ENCODE data around the gene ATP8A2.

The ATP8A2 gene

GRCh38 chr13:26021516-26021915 is 649.7 kb downstream of the ATP8A2 start:
- no peak for DNase-seq

GRCh38 chr13:26021956-26022355 is 650.2 kb downstream of the ATP8A2 start:
- DNase-seq = no peak

GRCh38 chr13:26022538-26023292 is 650.9 kb downstream of the ATP8A2 start:
- DNase-seq = no peak

GRCh38 chr13:26024558-26024957 is 652.8 kb downstream of the ATP8A2 start:
- DNase-seq = no peak

- DNase-seq = no peak
Measured at GRCh38 chr13:26025196-26025595, 653.4 kb downstream of the ATP8A2 start.

DNA sequence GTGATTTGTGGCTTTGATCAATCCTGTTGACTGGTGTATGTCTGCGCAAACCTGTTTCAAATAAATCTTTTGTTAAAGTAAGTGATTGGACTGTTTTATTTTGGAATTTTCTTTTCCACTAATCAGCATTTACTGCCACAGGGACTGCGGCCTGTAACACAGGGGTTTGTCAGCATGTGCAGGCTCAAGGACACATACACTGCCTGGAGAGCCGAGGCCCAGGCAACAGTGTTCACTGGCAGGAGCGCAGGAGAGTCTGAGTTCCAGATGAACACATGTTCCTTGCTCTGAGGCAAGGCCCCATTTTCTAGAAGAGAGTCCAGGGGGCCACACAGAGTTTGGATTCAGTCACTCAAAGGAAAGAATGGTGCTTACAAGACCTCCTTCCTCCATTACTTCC is 654.0 kb downstream of the ATP8A2 start:
- no peak for DNase-seq

GRCh38 chr13:26026211-26026610 is 654.4 kb downstream of the ATP8A2 start:
- no peak for DNase-seq

DNA sequence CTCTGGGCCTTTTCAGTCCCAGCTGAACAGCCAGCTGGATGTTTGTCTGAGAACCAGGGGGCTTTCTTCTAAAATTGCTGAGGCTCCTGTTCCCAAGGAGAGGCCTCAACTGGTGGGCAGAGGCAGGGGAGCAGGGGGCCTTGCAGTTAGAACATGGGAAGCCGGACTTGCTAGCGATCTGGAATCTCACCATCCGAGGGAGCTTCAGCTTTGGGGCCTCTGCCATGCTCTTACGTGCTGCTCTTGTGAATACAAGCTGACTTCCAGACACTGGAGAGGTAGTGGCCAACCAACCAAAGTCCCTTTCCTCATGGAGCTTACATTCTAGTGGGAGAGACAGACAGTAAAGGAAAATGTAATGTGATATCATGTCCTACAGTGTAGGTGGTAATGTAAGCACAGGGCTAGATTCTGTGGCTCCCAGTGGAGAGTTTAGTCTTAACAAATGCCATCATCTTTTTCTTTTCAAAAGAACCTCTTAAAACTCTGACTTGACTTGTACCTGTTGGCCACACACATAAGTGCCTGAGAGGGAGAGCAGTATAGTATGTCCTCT is 657.9 kb downstream of the ATP8A2 start:
- no peak for DNase-seq

DNA sequence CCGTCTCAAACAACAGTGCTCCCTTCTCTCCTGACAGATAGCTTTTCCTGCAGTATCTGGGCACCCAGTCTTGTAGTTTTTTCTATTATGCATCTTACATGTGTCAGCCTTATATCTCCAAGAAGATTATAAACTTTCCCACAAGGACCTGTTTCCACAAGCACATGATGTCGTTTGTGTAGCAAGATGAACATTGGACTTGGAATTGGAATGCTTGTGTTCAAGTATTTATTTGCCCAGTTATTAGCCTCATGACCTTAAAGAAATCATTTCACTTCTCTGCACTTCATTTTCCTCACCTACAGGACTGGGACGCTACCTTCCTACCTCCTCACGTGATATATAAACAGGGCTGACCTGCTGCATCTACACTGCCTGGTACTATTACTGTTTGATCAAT is 658.6 kb downstream of the ATP8A2 start:
- DNase-seq = no peak

- DNase-seq = no peak
Measured at GRCh38 chr13:26034018-26034417, 662.2 kb downstream of the ATP8A2 start.

DNA sequence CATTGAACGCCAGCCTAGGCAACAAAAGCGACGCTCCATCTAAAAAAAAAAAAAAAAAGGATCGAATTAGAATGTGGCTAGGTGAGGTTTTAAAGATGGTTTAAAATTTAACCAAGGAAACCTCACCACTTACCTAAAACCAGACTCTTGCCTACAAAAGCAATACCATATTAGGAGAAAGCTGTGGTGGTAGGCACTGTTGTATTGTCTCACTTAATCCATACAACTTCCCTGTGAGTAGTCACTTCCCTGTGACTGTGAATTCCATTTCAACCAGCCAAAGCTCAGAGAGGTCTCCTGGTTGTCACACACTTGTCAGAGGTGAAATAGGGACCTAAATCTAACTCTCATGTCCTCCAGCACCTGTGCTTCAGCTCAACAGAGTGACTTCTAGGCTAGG is 664.6 kb downstream of the ATP8A2 start:
- DNase-seq = no peak

GRCh38 chr13:26037302-26037701 is 665.5 kb downstream of the ATP8A2 start:
- DNase-seq = no peak

DNA sequence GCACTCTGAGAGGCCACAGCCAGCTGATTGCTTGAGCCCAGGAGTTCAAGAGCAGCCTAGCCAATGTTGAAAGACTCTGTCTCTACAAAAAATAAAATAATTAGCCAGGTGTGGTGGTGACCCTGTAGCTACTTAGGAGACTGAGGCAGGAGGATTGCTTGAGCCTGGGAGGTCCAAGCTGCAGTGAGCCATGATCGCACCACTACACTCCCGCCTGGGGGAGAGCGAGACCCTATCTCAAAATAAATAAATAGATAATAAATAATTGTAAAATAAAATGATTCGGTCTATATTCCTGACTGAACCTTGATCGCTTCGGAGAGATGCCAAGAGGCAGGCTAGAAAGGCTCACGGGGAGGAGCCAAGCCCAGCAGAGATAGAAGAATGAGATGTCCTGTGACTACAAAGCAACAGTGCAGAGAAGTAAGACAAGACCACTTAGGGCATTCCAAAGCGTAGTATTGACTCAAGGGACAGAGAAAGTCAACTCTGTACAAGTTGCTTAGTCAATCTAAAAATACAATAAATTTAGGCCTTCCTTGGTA is 667.2 kb downstream of the ATP8A2 start:
- no peak for DNase-seq

DNA sequence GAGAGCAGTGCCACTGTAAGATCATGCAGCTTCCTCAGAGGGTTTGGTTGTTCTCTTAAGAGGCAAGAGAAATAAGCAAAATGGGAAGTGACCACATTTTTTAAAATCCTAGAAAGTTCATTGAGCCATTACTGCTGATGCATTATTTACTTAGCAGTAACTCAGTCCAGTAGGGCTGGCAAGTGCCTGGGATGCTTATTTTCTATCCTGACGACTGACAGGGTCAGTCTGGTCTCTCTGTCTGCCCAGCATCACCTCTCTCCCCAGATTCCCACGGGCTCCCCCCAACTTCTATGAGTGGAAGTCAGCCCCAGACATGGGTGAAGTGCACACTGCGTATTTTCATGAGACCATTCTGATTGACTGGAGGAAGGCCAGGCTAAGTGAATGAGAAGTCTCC is 669.7 kb downstream of the ATP8A2 start:
- no peak for DNase-seq

GRCh38 chr13:26042785-26043184 is 671.0 kb downstream of the ATP8A2 start:
- DNase-seq = no peak

- DNase-seq = no peak
Measured at GRCh38 chr13:26045142-26045541, 673.4 kb downstream of the ATP8A2 start.

DNA sequence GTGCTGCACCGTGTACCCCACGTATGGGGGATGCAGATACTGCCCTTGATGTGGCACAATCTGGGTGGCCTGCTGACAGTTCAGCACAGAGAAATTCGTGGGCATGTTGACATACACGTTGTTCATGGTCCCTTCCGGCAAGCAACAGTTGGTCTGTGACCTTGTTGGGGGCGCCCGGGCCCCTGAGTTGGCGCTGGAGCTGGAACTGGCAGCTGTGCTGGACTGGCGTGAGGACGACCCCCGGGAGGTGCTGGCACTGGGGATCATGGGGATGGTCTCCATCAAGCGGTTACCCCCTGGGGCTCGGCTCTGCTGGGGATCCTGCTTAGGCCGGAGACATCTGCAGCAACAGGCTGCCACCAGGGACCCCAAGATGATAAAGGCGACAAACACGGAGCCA is 674.9 kb downstream of the ATP8A2 start:
- DNase-seq = no peak

DNA sequence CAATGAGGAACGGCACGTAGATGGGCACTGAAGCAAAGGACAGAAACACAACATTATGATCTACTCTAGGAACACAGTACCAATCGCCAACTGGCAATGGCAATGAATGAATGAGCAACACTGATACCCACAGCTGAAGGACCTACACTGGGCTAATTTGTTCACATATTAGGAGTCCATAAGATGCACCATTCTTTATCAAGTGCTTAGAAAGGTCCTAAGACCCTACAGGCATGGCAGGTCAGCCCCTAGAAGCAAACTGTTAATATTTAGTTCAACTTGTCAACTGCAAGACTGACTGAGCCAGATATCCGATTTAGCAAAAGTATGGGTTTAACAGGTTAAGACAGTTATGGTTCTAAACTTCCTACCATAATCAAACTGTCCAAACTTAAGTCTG is 675.3 kb downstream of the ATP8A2 start:
- no peak for DNase-seq

DNA sequence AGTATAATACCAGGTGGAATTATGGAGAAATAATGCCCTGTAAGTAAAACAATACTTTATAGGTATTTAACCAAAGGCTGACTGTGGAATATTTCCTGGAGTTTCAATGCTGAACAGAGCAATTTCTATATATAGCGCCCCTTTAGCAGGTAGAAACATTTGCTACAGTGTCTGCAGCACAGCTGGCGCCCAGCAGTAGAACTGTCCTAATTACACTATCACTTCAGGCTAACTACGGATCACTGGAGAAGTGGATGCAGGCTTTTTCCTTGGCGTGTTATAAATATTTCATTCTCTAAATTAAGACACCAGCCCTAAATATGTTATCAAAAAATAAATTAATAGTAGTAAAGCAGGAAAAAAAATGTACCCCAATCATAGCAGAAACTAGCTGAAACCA is 677.0 kb downstream of the ATP8A2 start:
- no peak for DNase-seq

GRCh38 chr13:26050568-26051230 is 678.9 kb downstream of the ATP8A2 start:
- DNase-seq = peak; percentile 14

GRCh38 chr13:26051231-26051656 is 679.5 kb downstream of the ATP8A2 start:
- no peak for DNase-seq

- peak; percentile 14 for DNase-seq
Measured at GRCh38 chr13:26051657-26052311, 680.0 kb downstream of the ATP8A2 start, which contains the start of gene SHISA2. Gene SHISA2, minus strand, starts transcription at chr13:26052016. Its CDS starts 1,041 bp downstream, at chr13:26050975.

- no peak for DNase-seq
Measured at GRCh38 chr13:26052337-26052736, 680.6 kb downstream of the ATP8A2 start.

Measured in activated gamma-delta T cell (primary cell).